K562 (cell line): Measurements from ENCODE around the gene FUT2. TPM values are rescaled to one million over a fixed set of nuclear protein-coding genes. Genes with fewer than 3 reads are reported as not detected.

ENCODE experiments used
- BACH1 ChIP-seq: fragments of 200-800 bp; sonication (Bioruptor generic); IDR thresholded peaks from 2 replicates; pipeline ENCODE4 v1.6.1; 2016; ENCODE audit warnings: missing genetic modification characterization, missing compliant biosample characterization
- GTF2F1 ChIP-seq: IDR thresholded peaks from 2 replicates; pipeline ENCODE4 v1.6.1; 2011; ENCODE audit warnings: low read depth, low read length, improper control_type of control experiment
- HDAC3 ChIP-seq: fragments of 450-650 bp; IDR thresholded peaks from 2 replicates; pipeline ENCODE4 v1.6.1; 2018; ENCODE audit warnings: borderline replicate concordance, mild to moderate bottlenecking, moderate library complexity; ENCODE audit not compliant: partially characterized antibody
- HDAC8 ChIP-seq: fragments of 450-650 bp; IDR thresholded peaks from 2 replicates; pipeline ENCODE4 v1.6.1; 2016; ENCODE audit warnings: mild to moderate bottlenecking, missing genetic modification characterization, moderate library complexity, missing compliant biosample characterization
- HMG20B ChIP-seq: fragments of 250-450 bp; sonication (Bioruptor Pico); IDR thresholded peaks from 2 replicates; pipeline ENCODE4 v1.5.0; 2021; ENCODE audit warnings: mild to moderate bottlenecking
- KAT2B ChIP-seq: IDR thresholded peaks from one replicate; pipeline ENCODE4 v1.6.1; 2012; ENCODE audit warnings: low read depth, mild to moderate bottlenecking, control low read depth, inconsistent platforms, low read length, moderate library complexity
- KAT7 ChIP-seq: sonication (generic); formaldehyde crosslinking; IDR thresholded peaks from 2 replicates; pipeline ENCODE4 v1.8.0; 2022; ENCODE audit warnings: missing genetic modification reagents, mild to moderate bottlenecking, borderline replicate concordance
- MAFF ChIP-seq: IDR thresholded peaks from 2 replicates; pipeline ENCODE4 v1.6.1; 2012; ENCODE audit warnings: low read length, improper control_type of control experiment
- MTF1 ChIP-seq: fragments of 250-450 bp; sonication (Bioruptor Pico); IDR thresholded peaks from 2 replicates; pipeline ENCODE4 v1.9.0; 2021; ENCODE audit warnings: moderate library complexity, mild to moderate bottlenecking, inconsistent platforms, borderline replicate concordance
- RFX5 ChIP-seq: IDR thresholded peaks from 2 replicates; pipeline ENCODE4 v1.6.1; 2011; ENCODE audit warnings: low read depth, mild to moderate bottlenecking, improper control_type of control experiment, low read length
- TBL1XR1 ChIP-seq, 2 experiments: IDR thresholded peaks; 2 replicates each; pipeline ENCODE4 v1.6.1; 2012; ENCODE audit warnings: improper control_type of control experiment in 2 of 2, low read length in 2 of 2, mild to moderate bottlenecking in 1 of 2
- ZBTB12 ChIP-seq: fragments of 250-450 bp; sonication (Bioruptor Pico); IDR thresholded peaks from 2 replicates; pipeline ENCODE4 v1.4.0; 2020
- ZBTB7A ChIP-seq: IDR thresholded peaks from 2 replicates; pipeline ENCODE4 v1.6.1; 2011; ENCODE audit warnings: low read depth, mild to moderate bottlenecking, low read length, moderate library complexity, borderline replicate concordance; ENCODE audit not compliant: control insufficient read depth
- ZBTB8A ChIP-seq: fragments of 450-650 bp; IDR thresholded peaks from 2 replicates; pipeline ENCODE4 v1.6.1; 2018; ENCODE audit warnings: mild to moderate bottlenecking, moderate library complexity; ENCODE audit not compliant: partially characterized antibody
- ZFP91 ChIP-seq: sonication (generic); formaldehyde crosslinking; IDR thresholded peaks from 2 replicates; pipeline ENCODE4 v1.8.0; 2022; ENCODE audit warnings: mild to moderate bottlenecking, missing genetic modification reagents
- ZNF133 ChIP-seq: fragments of 250-450 bp; sonication (Bioruptor Pico); IDR thresholded peaks from 2 replicates; pipeline ENCODE4 v1.4.0; 2020; ENCODE audit warnings: mild to moderate bottlenecking
- ZNF384 ChIP-seq: IDR thresholded peaks from 2 replicates; pipeline ENCODE4 v1.6.1; 2012; ENCODE audit warnings: low read depth, low read length, improper control_type of control experiment
- ZNF449 ChIP-seq: fragments of 250-450 bp; sonication (Bioruptor Pico); IDR thresholded peaks from 2 replicates; pipeline ENCODE4 v1.8.0; 2022; ENCODE audit warnings: moderate library complexity, mild to moderate bottlenecking, inconsistent platforms
- ZSCAN29 ChIP-seq: fragments of 450-650 bp; IDR thresholded peaks from 2 replicates; pipeline ENCODE4 v1.6.1; 2017
- polyA plus RNA-seq, 8 experiments: library from polyadenylated mRNA; depleted of rRNA in 4 of 8; stranded (reverse) in 5 of 8; unstranded in 3 of 8; fragments of >200 nt; fragmentation: Nextera tagmentation in 2 of 8; fragmentation: Illumina TruSeq in 1 of 8; extraction: Ambion mirVana in 2 of 8; extraction: Trizol in 1 of 8; gene quantifications; 2 replicates each; pipeline versions ENCODE4 v1.2.1 to v1.2.3, GENCODE V29; 2011 to 2014; ENCODE audit warnings: inconsistent platforms in 1 of 8, missing spikeins in 1 of 8
- total RNA-seq, 7 experiments: library from RNA; depleted of rRNA in 6 of 7; stranded (reverse); fragments of >200 nt in 6 of 7; fragmentation: Illumina TruSeq in 2 of 7; extraction: Trizol in 2 of 7; gene quantifications; 2 replicates each; pipeline versions ENCODE4 v1.2.1 to v1.2.3, GENCODE V29; 2011 to 2021; ENCODE audit warnings: low replicate concordance in 1 of 7
- TF ChIP-seq, protein P1 (sequence below): fragments of 250-450 bp; sonication (Bioruptor Pico); IDR thresholded peaks from 2 replicates; pipeline ENCODE4 v1.6.1; 2021; ENCODE audit warnings: mild to moderate bottlenecking
- TF ChIP-seq, protein P2 (sequence below): sonication (generic); formaldehyde crosslinking; IDR thresholded peaks from 2 replicates; pipeline ENCODE4 v1.8.0; 2022; ENCODE audit warnings: mild to moderate bottlenecking, missing genetic modification reagents
- TF ChIP-seq, protein P3 (sequence below): fragments of 250-450 bp; sonication (Bioruptor Pico); IDR thresholded peaks from 2 replicates; pipeline ENCODE4 v1.5.0; 2021

Gene FUT2
- total and polyA plus RNA-seq, 9 of the 15 experiments (the other 6 are each of a cell fraction or from before 2014, with no cell fraction given): 0.03 to 0.04 TPM; not detected in 7

DNA sequence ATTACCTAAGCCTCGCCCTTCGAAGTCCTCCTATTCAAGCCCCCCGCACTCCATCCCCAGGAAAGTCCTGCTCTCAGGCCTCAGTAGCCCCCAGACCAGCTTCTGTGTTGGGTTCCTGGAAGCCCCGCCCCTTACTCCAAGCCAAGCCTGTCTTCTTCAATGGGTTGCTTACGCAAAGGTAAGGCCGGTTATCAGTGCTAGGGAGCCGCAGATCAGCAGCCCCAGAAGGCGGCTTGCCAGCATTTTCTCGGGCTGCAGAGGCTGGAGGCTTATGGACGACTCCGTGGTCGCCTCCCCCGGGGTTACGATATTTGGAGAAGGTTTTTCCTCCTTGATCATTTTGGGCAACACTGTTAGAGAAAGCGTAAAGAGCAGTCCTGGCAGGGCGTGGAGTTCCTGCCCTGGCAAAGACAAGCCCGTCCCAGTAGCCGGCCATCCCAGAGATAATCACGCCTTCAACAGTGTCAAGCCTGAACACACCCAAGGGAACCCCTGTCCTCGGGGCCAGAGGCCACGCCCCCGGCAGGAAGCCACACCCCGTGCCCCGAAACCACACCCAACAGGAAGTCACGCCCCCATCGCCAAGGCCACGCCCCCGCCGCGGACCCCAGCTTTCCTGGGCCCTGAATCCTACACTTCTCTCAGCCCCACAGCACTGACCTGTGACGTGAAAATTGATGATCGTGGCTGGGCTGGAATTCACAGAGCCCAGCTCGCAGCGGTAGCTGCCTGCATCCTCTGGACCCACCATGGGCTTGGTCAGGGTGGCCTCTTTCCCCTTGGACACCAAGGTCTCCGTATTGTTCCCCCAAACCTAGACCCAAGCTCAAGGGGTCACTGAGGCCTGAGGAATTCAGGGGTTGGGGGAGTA is 45.6 kb downstream of the FUT2 start (continued):
- TF ChIP-seq ZNF449 (CRISPR knock-in tag) (no peak), GTF2F1 (no peak; the same call in 1 of the 2 replicates), MTF1 (no peak), ZBTB8A (no peak), ZSCAN29 (no peak), KAT7 (0 out of 2 replicates have a peak, but pooled peaks have one; percentile 21), HDAC3 (no peak), HDAC8 (tag) (no peak), RFX5 (no peak), KAT2B (no peak), TBL1XR1 (IDR thresholded peaks at IDR 0.05; ENCODE audit: low read length in 2 of 2) (0 out of 4 replicates have a peak, but pooled peaks of 1 of the 2 experiments have one; percentile 53), ZBTB7A (peak; percentile 76), ZNF133 (no peak), ZNF384 (no peak), ZBTB12 (CRISPR knock-in tag) (no peak), ZFP91 (CRISPR knock-in tag) (no peak), HMG20B (no peak), MAFF (no peak), BACH1 (tag) (no peak)
- TF ChIP-seq, protein P1, sequence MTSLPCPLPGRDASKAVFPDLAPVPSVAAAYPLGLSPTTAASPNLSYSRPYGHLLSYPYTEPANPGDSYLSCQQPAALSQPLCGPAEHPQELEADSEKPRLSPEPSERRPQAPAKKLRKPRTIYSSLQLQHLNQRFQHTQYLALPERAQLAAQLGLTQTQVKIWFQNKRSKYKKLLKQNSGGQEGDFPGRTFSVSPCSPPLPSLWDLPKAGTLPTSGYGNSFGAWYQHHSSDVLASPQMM (CRISPR knock-in tag): no peak
- TF ChIP-seq, protein P2, sequence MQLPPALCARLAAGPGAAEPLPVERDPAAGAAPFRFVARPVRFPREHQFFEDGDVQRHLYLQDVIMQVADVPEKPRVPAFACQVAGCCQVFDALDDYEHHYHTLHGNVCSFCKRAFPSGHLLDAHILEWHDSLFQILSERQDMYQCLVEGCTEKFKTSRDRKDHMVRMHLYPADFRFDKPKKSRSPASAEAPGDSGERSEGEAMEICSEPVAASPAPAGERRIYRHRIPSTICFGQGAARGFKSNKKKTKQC (CRISPR knock-in tag): peak; percentile 65
- TF ChIP-seq, protein P3, sequence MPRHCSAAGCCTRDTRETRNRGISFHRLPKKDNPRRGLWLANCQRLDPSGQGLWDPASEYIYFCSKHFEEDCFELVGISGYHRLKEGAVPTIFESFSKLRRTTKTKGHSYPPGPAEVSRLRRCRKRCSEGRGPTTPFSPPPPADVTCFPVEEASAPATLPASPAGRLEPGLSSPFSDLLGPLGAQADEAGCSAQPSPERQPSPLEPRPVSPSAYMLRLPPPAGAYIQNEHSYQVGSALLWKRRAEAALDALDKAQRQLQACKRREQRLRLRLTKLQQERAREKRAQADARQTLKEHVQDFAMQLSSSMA (CRISPR knock-in tag): no peak
